Activated naive CD4-positive, alpha-beta T cell treated with anti-CD3 and anti-CD28 coated beads, Interleukin-2, amount 50 U/mL, for 72 hours (primary cell): ENCODE results near the gene CATSPER3. TPM values are rescaled to one million over a fixed set of nuclear protein-coding genes. Genes with fewer than 3 reads are reported as not detected.

ENCODE experiments used
- ATAC-seq, 2 donors: fragments of 150-1000 bp; cut with Tn5 transposase; 2 replicates each; pipeline ENCODE4 v1.10.0; 2021; ENCODE audit warnings: mild to moderate bottlenecking in 2 of 2, moderate library complexity in 2 of 2
- DNase-seq, 2 donors: peaks; one replicate each; pipeline ENCODE4 v3.0.0; 2021 to 2022; ENCODE audit warnings: low spot score in 2 of 2
- H3K27ac Mint-ChIP-seq, 2 donors: one replicate each; pipeline ENCODE4 v1.8.0; 2022; ENCODE audit warnings: mild to moderate bottlenecking in 2 of 2, mixed read lengths in 2 of 2
- H3K36me3 Mint-ChIP-seq, 2 donors: one replicate each; pipeline ENCODE4 v1.8.0; 2022; ENCODE audit warnings: mixed read lengths in 2 of 2
- H3K9me3 Mint-ChIP-seq, 2 donors: one replicate each; pipeline ENCODE4 v1.8.0; 2022; ENCODE audit warnings: mixed read lengths in 2 of 2
- total RNA-seq, 2 donors: library from RNA; stranded (reverse); gene quantifications; one replicate each; pipeline ENCODE4 v1.2.3, GENCODE V29; 2022

Gene CATSPER3
- under 1 TPM; 0.23 to 0.51 TPM for total RNA-seq

DNA sequence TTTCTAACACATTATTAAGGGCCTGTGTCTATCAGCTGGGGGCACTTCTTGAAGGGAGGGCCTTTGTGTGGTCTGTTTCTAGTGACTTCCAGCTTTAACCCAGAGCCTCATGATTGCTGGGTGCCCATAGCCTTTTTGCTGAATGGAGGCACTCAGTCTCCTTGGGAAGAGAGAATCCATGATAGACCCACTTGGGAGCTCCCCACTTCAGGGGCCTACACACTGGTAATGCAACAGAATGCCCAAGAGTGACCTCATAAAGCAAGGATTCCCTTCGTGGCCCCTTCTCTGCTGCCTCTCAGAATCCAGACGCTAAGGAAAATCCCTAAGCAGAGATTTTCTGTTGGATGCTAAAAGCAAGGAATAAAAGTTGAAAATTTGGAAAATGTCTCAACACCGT is at the start of gene CATSPER3:
CATSPER3 (plus strand) TSS at position 301 of the 400 bp plus-strand sequence; CDS start at position 386, 85 bp downstream.
- DNase-seq (no peak), ATAC-seq (no peak)
- H3K27ac Mint-ChIP-seq = peak within 1 kb of the TSS in 1 of 2 donors; percentile 73
- H3K9me3 Mint-ChIP-seq = no peaks in the 10 kb centered on the region
- peaks cover 0 to 14% of the 10 kb centered on the region in 2 donors for H3K36me3 Mint-ChIP-seq

DNA sequence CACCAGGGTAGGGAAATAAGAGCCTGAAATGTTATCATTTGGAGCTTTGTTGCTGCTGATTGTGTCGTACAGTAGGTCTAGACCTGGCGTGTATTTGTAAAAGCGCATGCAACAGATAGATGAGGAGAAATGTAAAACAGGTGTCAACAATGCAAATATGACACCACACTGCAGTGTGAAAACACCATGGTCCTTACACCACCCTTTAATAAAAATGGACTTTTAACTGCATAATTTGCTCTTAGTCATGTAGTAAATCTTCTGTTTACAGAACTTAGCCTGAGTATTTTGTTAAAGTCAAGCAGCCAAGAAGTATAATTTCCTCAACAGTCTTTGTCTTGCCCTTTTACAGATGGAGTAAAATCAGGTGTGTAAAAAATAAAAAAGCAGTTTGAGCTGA is 48.8 kb upstream of the CATSPER3 start:
- H3K27ac Mint-ChIP-seq = no peak overlapping the region
- DNase-seq (no peak), ATAC-seq (no peak)
- peaks cover 0 to 10% of the 10 kb centered on the region in 2 donors for H3K36me3 Mint-ChIP-seq
- no peaks in the 10 kb centered on the region for H3K9me3 Mint-ChIP-seq

DNA sequence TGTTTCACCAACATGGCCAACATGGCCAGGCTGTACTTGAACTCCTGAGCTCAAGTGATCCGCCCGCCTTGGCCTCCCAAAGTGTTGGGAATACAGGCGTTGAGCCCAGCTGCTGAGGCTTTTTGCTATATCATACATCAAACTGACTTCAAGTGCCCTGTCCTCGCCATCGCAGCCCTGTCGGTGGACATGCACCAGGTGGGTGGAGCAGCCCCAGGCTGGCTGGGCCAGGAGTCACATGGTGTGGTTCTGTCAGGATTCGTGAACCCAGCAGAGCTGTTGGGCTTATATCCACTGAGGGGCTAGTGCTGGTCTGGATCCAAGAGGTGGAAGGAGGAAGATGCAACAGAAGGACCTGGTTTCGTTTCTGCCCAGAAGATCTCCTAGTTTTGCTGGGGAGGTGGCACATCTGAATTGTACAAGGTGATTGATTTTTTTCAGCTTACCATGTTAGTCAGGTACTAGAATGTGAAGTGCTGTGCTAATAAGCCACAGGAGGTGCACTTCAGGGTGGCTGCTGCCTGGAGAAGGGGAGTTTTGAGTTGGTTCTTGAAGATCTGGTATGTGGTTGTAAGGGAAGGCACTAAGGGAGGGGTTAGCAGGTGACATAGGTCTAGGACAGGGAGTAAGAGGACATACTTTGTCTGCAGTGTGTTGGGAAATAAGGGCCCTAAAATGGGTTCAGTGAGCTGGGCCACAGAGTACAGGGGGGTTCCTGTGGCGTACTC is 46.7 kb upstream of the CATSPER3 start:
- ATAC-seq (no peak), DNase-seq (no peak)
- H3K36me3 Mint-ChIP-seq = peaks cover 0 to 10% of the 10 kb centered on the region in 2 donors
- no peaks in the 10 kb centered on the region for H3K9me3 Mint-ChIP-seq
- peak overlapping the region; percentile 38 to 85 for H3K27ac Mint-ChIP-seq

DNA sequence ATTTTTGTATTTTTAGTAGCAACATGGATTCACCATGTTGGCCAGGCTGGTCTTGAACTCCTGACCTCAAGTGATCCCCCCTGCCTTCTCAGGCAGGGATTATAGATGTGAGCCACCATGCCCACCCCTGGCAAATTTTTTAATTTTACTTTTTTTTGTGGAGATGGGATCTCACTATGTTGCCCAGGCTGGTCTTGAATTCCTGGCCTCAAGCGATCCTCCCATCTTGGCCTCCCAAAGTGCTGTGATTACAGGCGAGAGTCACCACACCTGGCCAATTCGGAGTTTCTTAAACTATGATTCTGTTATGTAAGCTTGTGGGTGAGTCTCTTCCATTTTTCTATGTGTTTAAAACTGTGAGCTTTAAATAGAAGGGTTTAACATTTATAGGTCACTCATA is 35.2 kb upstream of the CATSPER3 start:
- ATAC-seq = no peak
- Mint-ChIP-seq H3K27ac (peak overlapping the region in 1 of 2 donors; percentile 22), H3K9me3 (no peaks in the 10 kb centered on the region), H3K36me3 (no peaks in the 10 kb centered on the region)
- no peak for DNase-seq

DNA sequence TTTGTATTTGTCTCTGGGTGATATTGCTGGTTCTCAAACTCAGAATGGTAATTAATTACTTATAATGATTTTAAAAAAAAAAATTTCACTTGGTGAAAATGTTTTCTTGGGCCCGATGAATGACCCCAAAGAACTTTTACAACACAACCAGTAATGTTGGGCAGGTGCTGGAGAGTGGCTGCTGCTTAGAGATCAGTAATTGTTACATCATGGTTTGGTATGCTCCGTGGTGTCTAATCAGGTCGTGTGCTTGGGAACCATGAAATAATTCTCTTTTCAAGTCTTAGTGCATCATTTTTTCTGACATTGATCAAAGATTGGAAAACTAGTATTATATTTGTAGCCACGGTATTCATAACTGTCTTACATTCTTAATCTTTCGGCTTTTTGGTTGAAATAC is 33.5 kb upstream of the CATSPER3 start:
- no peaks in the 10 kb centered on the region for H3K36me3 Mint-ChIP-seq
- ATAC-seq = no peak
- H3K9me3 Mint-ChIP-seq = no peaks in the 10 kb centered on the region

DNA sequence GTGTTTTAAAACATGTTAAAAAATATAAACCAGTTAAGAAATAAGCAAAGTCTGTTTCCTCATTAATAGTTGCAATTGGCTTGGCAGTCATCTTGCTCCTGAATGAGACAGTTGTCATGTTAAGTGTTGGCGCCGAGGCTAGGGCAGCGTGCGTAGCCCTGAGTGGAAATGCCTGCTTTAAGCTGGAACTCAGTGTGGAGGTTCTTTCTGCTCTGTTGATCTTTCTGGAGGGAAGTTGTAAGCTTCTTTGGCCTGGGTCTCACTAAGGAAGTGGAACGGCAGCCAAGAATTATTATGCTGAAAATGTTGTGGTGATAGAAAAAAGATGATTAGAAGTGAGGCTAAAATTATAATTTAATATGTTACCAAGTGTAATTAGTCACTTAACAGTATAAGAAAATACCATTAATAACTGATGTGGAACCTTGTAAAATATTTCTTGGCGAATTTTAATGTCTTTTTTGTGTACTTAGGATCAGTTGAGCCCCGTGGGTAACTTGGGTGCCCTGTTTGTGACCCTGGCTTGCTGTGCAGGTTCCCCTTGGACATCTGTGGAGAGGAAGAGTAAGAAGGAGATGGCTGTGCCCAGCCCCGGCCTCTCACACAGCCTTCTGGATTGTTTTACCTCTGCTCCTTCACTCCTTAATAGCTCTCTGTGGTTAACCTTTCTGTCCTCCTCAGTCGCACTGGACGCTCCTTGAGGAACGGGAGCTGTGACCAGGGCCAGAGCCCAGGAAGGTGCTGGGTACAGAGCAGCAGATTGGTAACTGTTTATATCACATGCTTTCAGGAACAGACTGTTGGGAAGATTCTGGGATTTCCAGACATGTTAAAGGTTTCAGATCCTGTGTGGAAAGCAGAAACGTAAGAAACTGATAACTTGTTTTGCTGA is 31.8 kb upstream of the CATSPER3 start:
- ATAC-seq (no peak), DNase-seq (no peak)
- H3K9me3 Mint-ChIP-seq = no peaks in the 10 kb centered on the region
- no peaks in the 10 kb centered on the region for H3K36me3 Mint-ChIP-seq
- H3K27ac Mint-ChIP-seq = peak overlapping the region in 1 of 2 donors; percentile 44

More for the DNA sequence above, 33.5 kb upstream of the CATSPER3 start:
- H3K27ac Mint-ChIP-seq = no peak overlapping the region
- no peak for DNase-seq

DNA sequence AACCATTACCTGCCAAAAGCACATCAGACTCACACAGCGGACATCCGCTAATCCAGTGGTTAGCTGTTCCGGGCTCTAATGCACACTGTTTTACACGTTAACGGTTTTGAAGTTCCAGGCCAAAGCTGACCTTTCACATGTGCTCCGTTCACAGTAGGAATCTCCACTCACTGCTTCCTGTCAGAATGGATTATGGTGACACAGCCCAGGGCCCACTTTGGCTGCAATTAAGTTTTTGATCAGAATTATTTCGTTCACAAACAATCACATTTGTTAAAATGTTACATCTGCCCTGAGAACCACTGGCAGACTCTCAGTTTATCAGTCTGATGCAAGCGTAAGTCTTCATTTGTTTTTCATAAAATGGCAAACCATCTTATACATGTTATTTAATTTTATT is 30.2 kb upstream of the CATSPER3 start:
- Mint-ChIP-seq H3K36me3 (peaks cover 0 to 6% of the 10 kb centered on the region in 2 donors), H3K9me3 (no peaks in the 10 kb centered on the region), H3K27ac (no peak overlapping the region)
- no peak for ATAC-seq
- no peak for DNase-seq

DNA sequence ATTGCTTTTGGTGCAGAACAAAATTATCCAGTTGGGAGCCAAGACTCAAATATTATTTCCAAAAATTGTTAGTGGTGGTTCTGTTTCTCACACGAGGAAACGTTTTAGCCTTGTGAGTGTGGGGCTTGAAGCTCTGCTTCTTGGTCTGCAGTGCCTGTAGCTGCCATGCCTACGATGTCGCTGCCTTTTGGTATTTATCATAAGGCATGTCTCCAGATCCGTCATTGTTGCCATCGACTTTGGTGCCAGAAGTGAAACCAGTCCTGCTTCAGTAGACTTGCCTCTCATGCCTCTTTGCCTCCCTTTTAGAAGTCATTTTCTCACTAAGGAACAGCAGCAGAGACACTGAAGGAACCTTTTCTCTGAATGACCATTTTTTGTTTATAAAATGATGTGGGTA is 29.7 kb upstream of the CATSPER3 start:
- H3K27ac Mint-ChIP-seq = peak overlapping the region in 1 of 2 donors; percentile 0
- peaks cover 0 to 6% of the 10 kb centered on the region in 2 donors for H3K36me3 Mint-ChIP-seq
- no peaks in the 10 kb centered on the region for H3K9me3 Mint-ChIP-seq
- ATAC-seq (no peak), DNase-seq (no peak)

DNA sequence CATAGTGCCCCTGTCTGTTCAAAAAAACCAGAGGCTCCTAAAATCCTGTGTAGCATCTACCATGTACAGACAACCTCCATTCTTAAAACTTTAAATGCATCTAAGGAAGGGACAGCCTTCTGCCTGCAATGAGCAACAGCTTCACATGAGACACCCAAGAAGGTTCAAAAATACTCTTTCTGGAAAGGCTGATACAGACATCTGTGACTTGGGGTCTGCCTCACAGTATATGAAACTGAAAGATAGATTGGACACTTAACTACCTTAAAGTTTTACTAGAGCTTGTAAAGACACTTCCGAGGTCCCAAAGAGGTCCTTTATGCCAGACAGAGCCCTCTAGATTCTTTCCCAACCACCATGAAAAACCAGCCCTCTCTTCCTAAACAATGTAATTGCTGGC is 28.2 kb upstream of the CATSPER3 start:
- DNase-seq (no peak), ATAC-seq (no peak)
- no peaks in the 10 kb centered on the region for H3K9me3 Mint-ChIP-seq
- no peak overlapping the region for H3K27ac Mint-ChIP-seq
- peaks cover 0 to 6% of the 10 kb centered on the region in 2 donors for H3K36me3 Mint-ChIP-seq

DNA sequence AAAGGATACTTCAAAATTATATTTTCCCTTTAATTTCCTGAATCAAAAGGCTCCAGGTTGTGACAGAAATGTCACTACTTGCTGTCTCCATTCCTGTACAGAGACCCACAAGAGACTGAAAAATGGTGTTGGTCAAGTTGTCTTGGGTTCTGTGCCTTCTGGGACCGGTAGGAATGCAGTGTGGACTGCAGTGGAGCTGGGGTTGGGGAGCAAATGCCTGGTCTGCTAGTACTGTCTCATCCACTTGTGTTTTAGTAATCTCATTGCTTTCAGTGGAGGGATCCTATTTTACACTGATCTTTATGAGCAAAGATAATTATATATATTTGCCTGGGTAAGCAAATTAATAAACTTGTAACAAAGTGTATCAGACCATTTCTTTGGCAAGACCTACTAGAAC is 24.2 kb upstream of the CATSPER3 start:
- Mint-ChIP-seq H3K9me3 (no peaks in the 10 kb centered on the region), H3K27ac (no peak overlapping the region), H3K36me3 (peaks cover 0 to 6% of the 10 kb centered on the region in 2 donors)
- ATAC-seq (no peak), DNase-seq (no peak)

DNA sequence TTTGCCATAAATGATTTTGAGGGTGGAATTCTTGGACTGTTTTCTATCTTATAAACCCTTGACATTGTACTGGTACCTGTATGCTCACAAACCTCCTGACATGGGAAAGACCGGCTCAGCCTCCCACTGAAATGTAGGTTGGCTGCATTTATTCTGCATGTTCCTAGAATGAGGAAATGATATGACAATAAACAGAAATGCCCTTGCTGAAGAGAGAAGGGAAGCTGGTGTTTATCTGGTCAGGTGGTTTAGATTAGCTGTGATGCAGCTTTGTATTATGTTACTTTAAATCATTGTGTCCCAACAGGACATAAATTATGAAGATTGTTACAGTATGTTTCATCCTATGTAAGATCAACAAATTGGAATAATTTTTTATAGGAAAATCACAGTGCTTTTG is 23.1 kb upstream of the CATSPER3 start:
- H3K27ac Mint-ChIP-seq = no peak overlapping the region
- H3K9me3 Mint-ChIP-seq = no peaks in the 10 kb centered on the region

DNA sequence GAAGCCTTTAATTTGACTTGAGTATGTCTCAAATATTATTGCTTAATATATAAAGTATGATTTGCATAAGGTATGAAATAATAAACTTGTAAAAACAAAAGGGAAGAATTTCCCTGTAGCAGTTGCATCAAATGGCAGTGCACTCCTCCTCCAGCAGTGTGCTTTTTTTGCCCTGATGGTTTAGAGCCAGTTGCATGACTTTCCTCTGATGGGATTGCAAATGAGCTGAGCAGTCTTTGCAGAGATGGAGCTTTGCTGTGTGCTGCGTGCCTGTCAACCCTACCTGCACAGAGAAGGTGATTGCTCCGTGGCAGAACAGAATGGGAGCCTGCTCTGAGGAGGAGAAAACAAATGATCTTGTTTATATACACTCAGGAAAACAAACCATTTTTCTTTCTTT is 22.7 kb upstream of the CATSPER3 start:
- H3K9me3 Mint-ChIP-seq = no peaks in the 10 kb centered on the region
- peaks cover 0 to 6% of the 10 kb centered on the region in 2 donors for H3K36me3 Mint-ChIP-seq
- no peak overlapping the region for H3K27ac Mint-ChIP-seq
- DNase-seq (no peak), ATAC-seq (no peak)

More for the DNA sequence above, 23.1 kb upstream of the CATSPER3 start:
- ATAC-seq (no peak), DNase-seq (no peak)
- H3K36me3 Mint-ChIP-seq = peaks cover 0 to 6% of the 10 kb centered on the region in 2 donors

DNA sequence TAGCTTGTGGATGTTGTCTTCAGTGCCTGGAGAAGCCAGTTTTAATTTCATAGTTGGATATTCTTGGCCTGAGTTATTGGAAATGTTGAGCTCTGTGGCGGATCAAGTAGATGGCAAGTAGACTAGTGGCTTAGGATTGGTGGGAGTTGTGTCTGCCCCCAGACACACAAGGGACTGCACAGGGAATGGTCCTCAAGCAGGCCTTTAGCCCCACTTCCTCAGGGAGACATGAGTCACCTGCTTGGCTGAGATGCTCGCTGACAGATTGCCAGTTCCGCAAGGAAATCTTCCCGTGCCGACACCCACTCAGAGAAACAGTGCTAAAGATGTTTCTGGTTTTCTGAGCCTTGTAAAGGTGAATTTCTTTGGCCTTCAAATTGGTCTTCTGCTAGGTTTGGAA is 18.8 kb upstream of the CATSPER3 start:
- H3K36me3 Mint-ChIP-seq = peaks cover 0 to under 1% of the 10 kb centered on the region in 2 donors
- ATAC-seq (no peak), DNase-seq (no peak)
- H3K9me3 Mint-ChIP-seq = peaks cover 0 to 2% of the 10 kb centered on the region in 2 donors
- H3K27ac Mint-ChIP-seq = peak overlapping the region in 1 of 2 donors; percentile 44

DNA sequence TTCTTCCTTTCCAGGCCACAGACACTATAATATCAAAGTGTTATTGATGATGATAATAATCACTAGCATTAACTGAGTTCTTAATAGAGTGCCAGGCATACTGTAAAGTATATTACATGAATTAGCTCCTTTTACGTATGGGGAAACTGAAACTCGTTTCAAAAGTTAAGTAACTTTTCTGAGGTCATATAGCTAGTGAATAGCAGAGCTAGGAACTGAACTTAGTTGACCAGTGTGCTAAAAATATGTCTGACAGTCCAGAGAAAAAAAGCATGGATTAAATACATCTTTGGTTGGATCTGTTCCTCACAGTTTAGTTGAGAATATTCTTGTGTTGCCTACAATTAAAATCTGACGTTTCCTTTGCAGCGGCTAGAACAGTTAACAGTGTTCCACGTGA is 18.4 kb upstream of the CATSPER3 start:
- ATAC-seq (no peak), DNase-seq (no peak)
- Mint-ChIP-seq H3K9me3 (peaks cover 0 to 6% of the 10 kb centered on the region in 2 donors), H3K36me3 (peaks cover 3 to 4% of the 10 kb centered on the region in 2 donors), H3K27ac (peak overlapping the region in 1 of 2 donors; percentile 44)

DNA sequence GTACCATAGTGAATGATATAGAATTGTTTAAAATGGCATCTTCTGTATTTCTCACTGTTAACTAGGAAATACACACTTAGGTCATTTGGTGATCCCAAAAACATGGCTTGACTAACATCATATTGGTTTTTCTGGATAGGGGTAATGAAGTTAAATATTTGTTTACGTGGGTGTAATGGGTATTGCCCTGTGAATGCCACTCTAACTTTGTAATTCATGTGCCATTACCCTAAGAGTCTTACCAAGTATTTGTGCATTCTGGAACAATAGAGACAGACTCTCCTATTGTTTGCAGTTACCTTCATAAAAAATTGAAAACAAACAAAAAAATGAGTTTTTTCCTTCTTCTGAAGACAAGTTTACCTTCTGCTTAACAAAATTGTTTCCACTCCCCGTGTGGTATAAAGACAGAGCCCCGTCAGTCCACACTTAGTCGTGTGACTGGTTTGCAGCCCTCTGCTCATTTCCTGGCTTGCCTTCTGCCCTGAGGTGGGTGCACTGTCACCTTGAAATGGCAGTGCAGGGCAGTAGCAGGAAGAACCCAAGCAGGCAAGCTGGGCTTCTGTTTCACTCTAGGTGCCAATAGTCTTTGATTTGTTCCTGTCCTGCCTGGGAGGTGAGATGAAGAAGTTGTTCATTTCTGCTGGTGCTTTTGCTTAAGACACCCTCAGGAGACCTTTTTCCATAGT is 9.6 kb upstream of the CATSPER3 start:
- Mint-ChIP-seq H3K36me3 (peaks cover 14 to 15% of the 10 kb centered on the region in 2 donors), H3K9me3 (peaks cover 5 to 13% of the 10 kb centered on the region in 2 donors), H3K27ac (peak overlapping the region in 1 of 2 donors; percentile 62)
- ATAC-seq = no peak
- DNase-seq = no peak

DNA sequence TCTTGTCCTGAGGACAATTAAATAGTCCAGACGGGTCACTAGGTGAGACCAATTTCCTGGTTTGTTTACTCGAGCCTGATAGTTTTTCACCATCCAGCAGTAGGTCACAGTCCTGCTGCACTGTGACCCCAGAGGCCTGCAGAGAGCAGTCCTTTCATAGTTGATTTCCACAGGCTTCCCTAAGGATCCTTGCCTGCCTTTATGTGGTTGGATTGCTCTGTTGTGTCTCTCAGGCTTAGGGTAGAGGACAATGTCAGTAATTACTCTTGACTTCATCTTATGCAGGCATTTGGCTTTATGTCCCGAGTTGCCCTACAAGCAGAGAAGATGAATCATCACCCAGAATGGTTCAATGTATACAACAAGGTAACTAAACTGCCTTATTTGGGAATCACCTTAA is 9.0 kb upstream of the CATSPER3 start:
- Mint-ChIP-seq H3K9me3 (peaks cover 5 to 12% of the 10 kb centered on the region in 2 donors), H3K27ac (no peak overlapping the region), H3K36me3 (peaks cover 14 to 15% of the 10 kb centered on the region in 2 donors)
- ATAC-seq (no peak), DNase-seq (no peak)

DNA sequence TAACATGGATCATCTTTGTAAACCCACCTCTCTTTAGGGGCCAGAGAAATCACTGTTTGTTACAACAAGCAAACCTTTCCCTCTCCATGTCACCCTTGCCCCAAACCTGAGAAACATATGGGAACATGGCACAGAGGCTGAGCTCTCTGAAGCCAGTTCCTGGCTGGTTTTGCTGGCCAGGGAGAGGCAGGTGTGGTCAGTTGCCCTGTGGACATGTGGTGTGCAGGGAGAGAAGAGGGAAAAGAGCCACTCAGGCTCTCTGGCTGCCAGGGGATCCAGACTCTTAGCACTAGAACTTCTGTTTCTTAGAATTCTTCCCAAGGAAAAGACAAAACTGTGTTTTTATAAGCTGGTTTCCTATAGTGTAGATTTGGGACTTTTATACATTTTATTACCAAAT is 4.6 kb upstream of the CATSPER3 start:
- no peak for ATAC-seq
- Mint-ChIP-seq H3K36me3 (peaks cover 0 to 11% of the 10 kb centered on the region in 2 donors), H3K27ac (no peak overlapping the region), H3K9me3 (no peaks in the 10 kb centered on the region)
- no peak for DNase-seq
